SIG-M5 treated with dmso at 0.1 percent for 504 hours (cell line): ENCODE data around the gene PCDHGB5.

ENCODE experiments used
- DNase-seq: peaks from one replicate; lab custom pipeline; 2025; ENCODE audit not compliant: unreplicated experiment; lab: John Stamatoyannopoulos, UW

The PCDHGB5 gene

GRCh38 chr5:141439411-141440141, 41.8 kb downstream of the PCDHGB5 start:
- DNase-seq = no peak

GRCh38 chr5:141440341-141440740, 42.6 kb downstream of the PCDHGB5 start:
- no peak for DNase-seq

DNA sequence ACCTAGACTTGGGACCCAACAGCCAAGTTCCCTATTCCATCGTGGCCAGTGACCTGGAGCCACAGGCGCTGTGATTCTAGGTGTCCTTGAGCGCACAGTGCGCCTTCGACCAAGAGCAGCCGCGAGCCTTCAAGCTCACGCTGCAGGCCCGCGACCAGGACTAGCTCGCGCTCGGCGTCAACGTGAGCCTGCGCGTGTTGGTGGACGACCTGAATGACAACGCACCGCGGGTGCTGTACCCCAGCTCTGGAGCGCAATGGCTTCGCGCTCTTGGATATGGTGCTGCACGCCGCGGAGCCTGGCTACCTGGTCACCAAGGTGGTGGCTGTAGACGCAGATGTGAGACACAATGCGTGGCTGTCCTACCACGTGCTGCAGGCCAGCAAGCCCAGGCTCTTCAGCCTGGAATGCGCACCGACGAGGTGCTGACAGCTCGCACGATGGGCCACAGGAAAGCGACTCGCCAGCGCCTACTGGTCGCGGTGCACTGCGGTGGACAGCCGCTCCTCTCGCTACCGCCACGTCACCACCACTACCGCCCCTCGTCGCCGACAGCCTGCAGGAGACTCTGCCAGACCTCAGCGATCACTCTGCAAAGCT, 43.9 kb downstream of the PCDHGB5 start:
- DNase-seq = no peak
